GM19463 (cell line): Measurements from ENCODE around the gene KCNH1.
"Not testable (repeated sequence)": the region's sequence is repeated elsewhere in the genome, so short reads cannot be mapped to it uniquely, and the experiment has no call there.

ENCODE experiments used
- ATAC-seq: cut with Tn5 transposase; IDR thresholded peaks from one replicate; pipeline ENCODE4 v1.9.1; 2021; ENCODE audit warnings: mild to moderate bottlenecking, moderate library complexity; ENCODE audit not compliant: unreplicated experiment

The KCNH1 gene

GRCh38 chr1:211111351-211111750 lies 22.6 kb downstream of the KCNH1 start:
- ATAC-seq = no peak

GRCh38 chr1:211101481-211101880 lies 32.5 kb downstream of the KCNH1 start:
- no peak for ATAC-seq

GRCh38 chr1:211099393-211099792 lies 34.6 kb downstream of the KCNH1 start:
- no peak for ATAC-seq

- no peak for ATAC-seq
These were observed 38.6 kb downstream of the KCNH1 start for GRCh38 chr1:211095381-211095780.

- ATAC-seq = no peak
These were observed 41.0 kb downstream of the KCNH1 start for GRCh38 chr1:211092955-211093354.

- no peak for ATAC-seq
These were observed 42.1 kb downstream of the KCNH1 start for GRCh38 chr1:211091867-211092266.

GRCh38 chr1:211089536-211089935 lies 44.4 kb downstream of the KCNH1 start:
- no peak for ATAC-seq

- no peak for ATAC-seq
These were observed 45.8 kb downstream of the KCNH1 start for GRCh38 chr1:211088156-211088555.

- ATAC-seq = no peak
These were observed 51.1 kb downstream of the KCNH1 start for GRCh38 chr1:211082824-211083223.

GRCh38 chr1:211081447-211081846 lies 52.5 kb downstream of the KCNH1 start:
- ATAC-seq = not testable (repeated sequence)

- no peak for ATAC-seq
These were observed 65.0 kb downstream of the KCNH1 start for GRCh38 chr1:211068976-211069375.

GRCh38 chr1:211066781-211067384 lies 67.1 kb downstream of the KCNH1 start:
- no peak for ATAC-seq

- not testable (repeated sequence) for ATAC-seq
These were observed 92.1 kb downstream of the KCNH1 start for GRCh38 chr1:211041838-211042237.

- ATAC-seq = no peak
These were observed 96.9 kb downstream of the KCNH1 start for GRCh38 chr1:211037095-211037494.

- ATAC-seq = no peak
These were observed 97.4 kb downstream of the KCNH1 start for GRCh38 chr1:211036381-211037060.

- no peak for ATAC-seq
These were observed 98.0 kb downstream of the KCNH1 start for GRCh38 chr1:211035821-211036380.

GRCh38 chr1:211033921-211034525 lies 99.9 kb downstream of the KCNH1 start:
- no peak for ATAC-seq

- ATAC-seq = no peak
These were observed 109.0 kb downstream of the KCNH1 start for GRCh38 chr1:211024901-211025300.

- no peak for ATAC-seq
These were observed 114.7 kb downstream of the KCNH1 start for GRCh38 chr1:211019266-211019665.

- no peak for ATAC-seq
These were observed 115.3 kb downstream of the KCNH1 start for GRCh38 chr1:211018690-211019089.

GRCh38 chr1:211017075-211017718 lies 116.8 kb downstream of the KCNH1 start:
- no peak for ATAC-seq
